ENCODE measurements around the gene PAEP. TPM values are rescaled to one million over a fixed set of nuclear protein-coding genes. Genes with fewer than 3 reads are reported as not detected.
"Not testable (repeated sequence)": the region's sequence is repeated elsewhere in the genome, so short reads cannot be mapped to it uniquely, and the experiment has no call there.

Gene PAEP
- total RNA-seq, 1 donor from 2014 or later, result not detected

DNA sequence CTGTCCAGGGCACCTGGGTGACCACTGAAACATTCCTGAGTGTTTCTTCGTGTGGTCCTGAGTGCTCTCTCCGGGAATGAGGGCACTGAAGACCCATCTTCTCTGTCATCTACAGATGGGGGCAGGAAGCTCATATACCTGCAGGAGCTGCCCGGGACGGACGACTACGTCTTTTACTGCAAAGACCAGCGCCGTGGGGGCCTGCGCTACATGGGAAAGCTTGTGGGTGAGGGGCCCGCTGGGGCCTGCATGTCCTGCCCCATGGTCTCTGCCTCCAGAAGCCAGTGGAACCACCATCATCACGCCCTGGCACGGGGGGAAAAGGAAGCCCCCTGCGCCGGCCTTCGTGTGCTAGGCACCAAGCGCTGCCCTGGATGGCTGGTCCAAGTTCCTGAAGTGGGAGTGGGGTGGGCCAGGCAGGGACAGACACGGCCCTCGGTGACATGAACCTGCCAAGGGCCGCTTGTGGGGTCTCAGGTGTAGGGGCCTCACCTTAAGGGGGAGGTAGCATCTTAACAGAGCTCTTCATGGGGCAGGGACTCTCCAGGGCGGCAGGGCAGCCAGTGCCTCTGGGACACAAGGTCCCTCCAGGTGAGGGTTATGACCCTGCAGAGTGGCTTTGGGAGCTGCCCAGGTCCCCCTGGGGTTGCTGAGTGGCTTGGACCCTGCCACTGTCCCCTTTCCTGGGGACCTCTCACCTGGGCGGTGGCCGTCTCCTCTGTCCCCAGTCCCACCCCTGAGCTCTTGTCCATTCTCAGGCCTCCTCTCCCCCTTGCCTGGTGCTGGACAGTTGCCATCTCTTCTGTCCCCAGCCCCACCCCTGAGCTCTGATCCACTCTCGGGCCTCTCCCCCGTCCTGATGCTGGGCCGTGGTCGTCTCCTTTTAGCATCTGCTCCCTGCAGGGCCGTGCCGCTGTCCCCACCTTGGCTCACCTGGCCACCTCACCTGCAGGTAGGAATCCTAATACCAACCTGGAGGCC lies 13.5 kb upstream of the PAEP start:
- intact Hi-C loops (cut with DNase I), result no loop called here
- DNase-seq (ENCODE audit: low spot score), result no peak

DNA sequence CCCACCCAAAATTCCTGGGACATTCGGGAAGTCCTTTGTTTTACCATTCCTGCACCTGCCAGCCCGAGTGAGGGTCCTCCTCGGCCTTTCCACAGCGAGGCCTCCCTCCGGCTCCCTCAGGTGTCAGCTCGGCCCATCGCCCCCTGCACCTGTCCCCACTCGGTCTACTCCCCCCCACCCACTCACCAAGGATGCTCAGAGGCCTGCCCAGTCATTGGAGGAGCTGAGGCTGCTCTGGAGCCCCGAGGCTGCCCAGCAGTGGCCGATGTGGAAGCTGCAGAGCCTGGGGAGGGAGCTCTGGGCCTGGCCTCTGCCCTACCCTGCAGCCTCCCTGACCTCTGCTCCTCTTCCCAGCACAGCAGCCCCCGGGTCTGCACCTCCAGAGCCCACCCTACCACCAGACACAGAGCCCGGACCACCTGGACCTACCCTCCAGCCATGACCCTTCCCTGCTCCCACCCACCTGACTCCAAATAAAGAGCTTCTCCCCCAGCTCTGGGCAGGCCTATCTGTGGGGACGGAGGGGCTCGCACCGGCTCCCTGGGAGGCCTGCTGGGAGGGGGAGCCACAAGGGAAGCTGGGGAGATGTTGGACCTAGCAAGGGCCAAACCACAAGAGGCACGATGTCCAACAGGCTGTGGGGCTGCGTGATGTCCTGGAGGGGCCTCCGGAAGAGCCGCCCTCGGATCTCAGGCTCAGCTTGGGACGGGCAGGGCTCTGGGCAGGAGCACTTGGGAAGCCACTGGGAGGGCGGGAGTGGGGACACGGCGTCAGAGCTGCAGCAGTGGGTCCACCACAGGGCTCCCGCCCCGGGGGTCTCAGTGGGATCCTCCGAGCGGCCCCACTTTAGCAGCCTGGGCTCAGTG lies 11.8 kb upstream of the PAEP start:
- intact Hi-C loops (cut with DNase I); DNase-seq (ENCODE audit: low spot score): not testable (repeated sequence)

DNA sequence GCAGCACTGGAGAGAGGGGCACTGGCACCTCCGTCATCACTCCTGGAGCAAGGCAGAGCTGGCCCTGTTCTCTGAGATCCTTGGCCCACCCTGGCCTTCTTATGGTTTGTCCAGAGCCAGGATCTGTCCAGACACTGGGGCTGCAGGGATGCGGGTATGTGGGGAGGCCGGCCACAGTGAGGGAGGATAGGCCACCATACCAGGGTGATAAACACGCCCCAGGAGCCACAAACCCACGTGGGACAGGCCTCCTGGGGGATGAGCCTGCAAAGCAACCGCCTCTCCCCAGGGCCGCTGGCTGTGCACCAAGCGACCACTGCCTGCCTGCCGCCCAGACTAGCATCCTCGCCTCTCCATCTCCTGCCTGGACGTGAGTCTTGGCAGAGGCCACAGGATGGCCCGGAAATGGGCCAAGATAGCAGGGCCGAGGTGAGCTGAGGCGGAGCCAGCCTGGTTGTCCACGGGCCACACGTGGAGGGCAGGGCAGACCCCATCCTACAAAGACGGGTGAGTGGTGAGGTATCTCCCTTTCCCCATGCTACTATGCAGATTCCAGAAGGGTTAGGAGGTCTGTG lies 11.1 kb upstream of the PAEP start:
- no peak for DNase-seq (ENCODE audit: low spot score)
- intact Hi-C loops (cut with DNase I), result no loop called here

DNA sequence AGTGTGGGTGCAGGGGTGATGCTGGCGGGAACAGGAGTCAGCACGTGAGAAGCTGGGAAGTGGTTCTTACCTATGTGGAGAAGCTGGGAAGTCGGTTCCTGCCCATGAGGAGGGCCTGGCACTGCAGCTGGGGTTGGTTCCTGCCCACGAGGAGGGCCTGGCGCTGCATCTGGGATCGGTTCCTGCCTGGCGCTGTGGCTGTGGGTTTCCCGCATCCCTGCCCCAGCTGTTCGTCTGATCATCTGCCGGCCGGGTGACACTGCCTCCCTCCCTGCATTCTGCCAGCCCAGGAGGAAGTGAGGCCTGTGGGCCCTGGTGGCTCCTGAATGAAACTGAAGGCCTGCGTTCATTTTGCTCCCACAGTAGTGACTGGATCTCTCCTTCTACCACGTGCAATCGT lies 10.5 kb upstream of the PAEP start:
- no peak for DNase-seq (ENCODE audit: low spot score)
- intact Hi-C loops (cut with DNase I), result no loop called here

DNA sequence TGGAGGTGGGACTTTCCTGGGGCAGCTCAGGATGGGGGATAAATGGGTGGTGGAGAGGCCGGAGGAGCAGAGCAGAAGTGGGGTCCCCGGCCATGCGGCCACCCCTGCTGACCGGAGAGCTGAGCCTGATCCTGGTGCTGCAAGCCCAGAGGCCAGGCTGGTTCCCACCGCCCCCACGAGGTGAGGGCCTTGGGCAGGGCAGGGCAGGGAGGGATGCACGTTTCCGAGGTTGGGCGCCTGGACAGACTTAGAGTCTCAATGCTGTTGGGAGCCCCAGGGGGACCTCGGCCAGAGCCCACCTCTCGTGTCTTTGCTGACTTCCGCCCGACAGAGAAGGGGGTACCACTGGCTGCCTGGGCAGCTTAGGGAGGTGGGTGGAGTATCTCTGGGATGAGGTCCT lies 10.1 kb upstream of the PAEP start:
- no peak for DNase-seq (ENCODE audit: low spot score)
- intact Hi-C loops (cut with DNase I), result no loop called here

DNA sequence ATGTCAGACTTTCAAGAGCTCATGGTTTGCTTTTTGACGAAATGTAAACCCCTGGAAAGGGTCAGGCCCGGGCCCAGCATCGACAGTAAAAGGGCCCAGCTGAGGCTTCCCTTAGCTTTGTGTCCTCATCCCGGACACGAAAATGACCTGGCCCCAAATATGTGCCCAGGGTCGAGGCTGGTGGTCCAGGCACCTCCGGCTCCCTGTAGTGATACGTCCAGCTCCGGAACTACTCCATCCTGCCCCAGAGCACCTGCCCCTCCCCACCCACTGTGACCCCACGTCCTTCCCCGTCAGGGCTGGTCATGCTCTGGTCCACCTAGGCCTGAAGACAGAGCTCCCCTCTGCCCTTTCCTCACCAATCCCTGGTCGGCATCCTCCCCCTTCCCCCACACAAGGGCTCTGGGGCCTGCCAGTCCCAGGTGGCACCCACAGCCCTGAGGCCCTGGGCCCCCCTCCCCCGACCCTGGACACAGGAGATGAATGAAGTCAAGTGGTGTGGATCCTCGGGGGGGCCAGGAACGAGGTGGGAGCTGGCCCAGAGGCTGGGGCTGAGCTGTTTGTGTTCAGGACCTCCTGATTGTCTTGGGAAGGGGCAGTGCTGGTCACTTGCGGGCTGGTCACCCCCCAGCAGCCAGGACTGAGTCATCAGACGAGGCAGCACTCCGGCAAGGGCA lies 9.4 kb upstream of the PAEP start:
- intact Hi-C loops (cut with DNase I), result no loop called here

DNA sequence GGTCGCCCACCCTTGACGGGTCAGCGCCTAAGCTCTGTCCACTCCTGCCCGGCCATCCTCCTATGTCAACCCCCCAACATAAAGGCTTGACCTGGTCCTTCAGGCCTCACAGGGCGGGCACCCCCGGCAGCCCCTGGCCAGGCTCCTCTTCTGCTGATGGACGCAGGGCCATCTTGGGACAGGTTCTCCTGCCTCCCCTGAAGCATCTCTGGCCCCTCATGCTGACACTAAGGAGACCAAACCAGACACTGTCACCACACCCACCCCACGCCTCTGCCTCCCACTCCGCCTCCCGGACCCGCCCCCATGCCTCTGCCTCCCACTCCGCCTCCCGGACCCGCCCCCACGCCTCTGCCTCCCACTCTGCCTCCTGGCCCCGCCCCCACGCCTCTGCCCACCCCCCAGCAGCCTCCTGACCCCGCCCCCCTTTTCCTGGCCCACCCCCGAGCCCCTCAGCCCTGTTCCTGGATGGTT lies 8.8 kb upstream of the PAEP start:
- DNase-seq (ENCODE audit: low spot score), result no peak
- intact Hi-C loops (cut with DNase I), result no loop called here

More for the DNA sequence above, 9.4 kb upstream of the PAEP start:
- no peak for DNase-seq (ENCODE audit: low spot score)

DNA sequence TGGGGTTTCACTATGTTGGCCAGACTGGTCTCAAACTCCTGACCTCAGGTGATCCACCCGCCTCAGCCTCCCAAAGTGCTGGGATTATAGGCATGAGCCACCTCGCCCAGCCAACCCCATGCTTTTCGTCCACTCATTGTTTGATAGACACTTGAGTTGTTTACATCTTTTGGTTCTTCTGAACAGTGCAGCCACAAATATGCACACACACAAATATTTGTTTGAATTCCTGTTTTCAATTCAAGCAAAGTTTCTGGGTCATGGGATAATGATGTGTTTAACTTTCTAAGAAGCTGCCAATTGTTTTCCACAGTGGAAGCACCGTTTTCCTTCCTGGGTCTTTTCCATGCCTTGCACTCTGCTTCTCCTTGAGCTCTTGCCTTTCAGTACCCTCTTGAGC lies 6.8 kb upstream of the PAEP start:
- no peak for DNase-seq (ENCODE audit: low spot score)
- intact Hi-C loops (cut with DNase I), result no loop called here

DNA sequence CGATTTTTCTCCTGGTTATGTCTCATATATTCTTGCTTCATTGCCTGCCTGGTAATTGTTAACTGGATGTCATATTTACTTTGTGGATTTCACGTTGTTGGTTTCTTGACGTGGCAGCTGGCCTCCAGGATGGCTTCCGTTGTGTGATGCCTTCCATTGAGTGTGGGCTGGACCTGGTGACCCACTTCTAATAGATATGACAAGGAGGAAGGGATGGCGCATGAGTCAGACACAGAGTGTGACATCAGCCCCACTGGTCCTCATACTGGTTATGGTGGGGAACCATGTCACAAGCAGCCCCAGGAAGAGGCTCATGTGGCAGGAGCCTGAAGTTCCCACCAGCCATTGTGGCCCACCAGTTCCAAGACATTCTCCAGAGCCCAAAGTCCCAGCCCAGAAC lies 6.4 kb upstream of the PAEP start:
- DNase-seq (ENCODE audit: low spot score), result no peak
- intact Hi-C loops (cut with DNase I), result no loop called here

DNA sequence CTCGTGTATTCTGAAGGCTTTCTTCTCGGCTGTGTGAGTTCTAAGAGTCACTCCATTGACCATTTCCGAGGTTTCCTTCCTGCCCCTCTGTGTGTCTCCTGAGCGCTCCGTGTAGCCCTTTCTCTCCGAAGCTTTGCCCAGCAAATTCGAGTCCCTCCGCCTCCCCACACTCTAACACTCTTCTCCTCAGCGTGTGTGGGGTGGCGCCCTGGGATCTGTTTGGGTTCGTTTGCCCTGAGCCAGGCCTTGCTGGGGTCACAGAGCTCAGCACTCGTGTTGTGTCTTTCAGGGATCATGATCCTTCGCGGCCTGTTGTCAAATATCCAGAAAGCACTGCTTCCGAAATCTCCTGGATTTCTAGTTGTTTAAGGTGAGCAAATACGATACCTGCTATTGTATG lies 5.6 kb upstream of the PAEP start:
- no peak for DNase-seq (ENCODE audit: low spot score)
- intact Hi-C loops (cut with DNase I), result no loop called here

DNA sequence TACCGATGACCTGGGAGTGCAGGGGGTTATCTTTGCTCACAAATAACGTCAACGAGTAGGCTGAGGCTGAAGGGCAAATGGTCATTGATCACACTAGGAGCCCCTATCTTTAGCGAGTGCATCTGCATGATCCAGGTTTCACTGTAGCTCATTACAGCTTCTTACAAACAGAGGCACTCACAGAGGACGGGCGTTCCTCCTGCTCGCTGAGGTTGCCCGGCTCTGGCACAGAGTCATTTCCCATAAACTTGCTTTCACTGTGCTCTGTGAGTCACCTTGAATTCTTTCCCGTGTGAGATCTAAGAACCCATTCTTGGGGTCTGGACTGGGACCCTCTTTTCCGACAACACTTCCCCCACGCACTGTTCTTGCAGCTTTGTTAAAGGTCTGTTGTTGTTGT lies 1.9 kb upstream of the PAEP start:
- intact Hi-C loops (cut with DNase I), result no loop called here
- DNase-seq (ENCODE audit: low spot score), result no peak

DNA sequence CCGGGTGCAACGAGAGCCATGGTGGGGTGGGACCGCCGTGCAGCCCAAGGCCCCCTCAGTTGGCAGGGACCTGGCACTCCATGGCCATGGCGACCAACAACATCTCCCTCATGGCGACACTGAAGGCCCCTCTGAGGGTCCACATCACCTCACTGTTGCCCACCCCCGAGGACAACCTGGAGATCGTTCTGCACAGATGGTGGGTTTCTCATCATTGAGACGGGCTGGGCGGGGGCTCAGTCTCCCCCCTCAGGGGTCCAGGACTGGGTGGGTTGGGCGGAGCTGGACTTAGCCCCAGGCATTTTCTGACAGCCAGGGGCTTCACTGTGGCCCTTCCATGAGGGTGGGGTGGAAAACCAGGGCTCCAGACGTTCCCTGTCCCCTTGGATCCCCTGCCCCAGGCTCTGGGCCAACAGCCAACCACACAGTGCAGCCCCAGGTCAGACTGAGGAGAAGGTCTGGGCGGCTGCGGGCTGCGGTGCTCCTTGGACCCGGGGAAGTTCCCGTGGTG lies 734 bp downstream of the PAEP start:
- intact Hi-C loops (cut with DNase I), result no loop called here

DNA sequence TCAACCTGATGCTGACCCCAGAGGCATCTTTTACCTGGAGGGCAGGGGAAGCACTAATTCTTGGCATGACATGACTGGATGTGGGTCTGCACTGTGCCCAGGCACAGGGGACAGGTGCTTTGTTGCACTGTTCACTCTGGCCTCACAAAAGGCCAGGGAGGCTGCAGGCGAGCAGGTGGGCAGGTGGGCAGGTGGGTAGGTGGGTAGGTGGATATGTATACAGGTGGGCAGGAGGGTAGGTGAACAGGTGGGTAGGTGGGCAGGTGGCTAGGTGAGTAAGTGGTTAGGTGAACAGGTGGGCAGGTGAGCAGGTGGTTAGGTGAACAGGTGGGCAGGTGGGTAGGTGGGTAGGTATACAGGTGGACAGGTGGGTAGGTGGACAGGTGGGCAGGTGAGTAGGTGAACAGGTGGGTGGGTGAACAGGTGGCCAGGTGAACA lies 1.5 kb downstream of the PAEP start:
- no peak for DNase-seq (ENCODE audit: low spot score)
- intact Hi-C loops (cut with DNase I), result no loop called here

More for the DNA sequence above, 734 bp downstream of the PAEP start:
- DNase-seq (ENCODE audit: low spot score), result no peak

DNA sequence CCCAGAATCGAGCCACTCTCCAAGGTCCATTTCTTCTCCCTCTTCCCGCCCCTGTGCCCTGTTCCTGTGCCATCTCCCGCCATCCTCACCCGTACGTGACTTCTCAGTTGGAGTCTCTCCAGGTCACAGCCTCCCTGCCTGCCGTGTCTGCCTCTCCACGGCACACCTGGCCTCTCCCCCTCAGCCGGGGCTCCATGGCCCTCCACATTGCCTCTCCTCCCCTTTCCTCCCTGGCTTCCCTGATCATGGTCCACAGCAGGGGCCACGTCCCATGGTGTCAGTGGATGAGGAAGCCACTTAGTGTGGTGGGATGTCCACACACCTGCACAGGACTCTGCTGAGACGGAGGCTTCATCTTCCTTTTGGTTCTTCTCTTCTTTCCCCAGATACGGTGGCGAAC lies 2.3 kb downstream of the PAEP start:
- DNase-seq (ENCODE audit: low spot score), result no peak
- intact Hi-C loops (cut with DNase I), result no loop called here

DNA sequence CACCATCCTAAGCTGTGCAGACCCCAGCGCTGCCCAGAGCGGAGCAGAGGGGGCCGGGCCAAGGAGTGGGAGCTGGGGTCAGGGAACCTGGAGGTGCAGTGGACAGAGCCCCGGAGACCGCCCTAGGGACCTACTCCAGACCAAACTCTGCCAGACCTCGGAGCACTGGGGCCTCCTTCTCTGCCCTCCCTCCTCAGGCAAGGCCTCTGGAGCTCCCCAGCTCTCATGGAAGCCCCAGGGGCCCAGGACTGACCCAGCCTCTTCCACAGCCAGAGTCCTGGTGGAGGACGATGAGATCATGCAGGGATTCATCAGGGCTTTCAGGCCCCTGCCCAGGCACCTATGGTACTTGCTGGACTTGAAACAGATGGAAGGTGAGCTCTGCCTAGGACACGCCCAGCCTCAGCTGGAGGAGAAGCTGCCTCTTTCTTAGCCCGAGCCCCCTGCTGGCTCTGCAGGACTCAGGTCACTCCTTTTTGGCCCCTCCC lies 3.6 kb downstream of the PAEP start:
- no peak for DNase-seq (ENCODE audit: low spot score)
- intact Hi-C loops (cut with DNase I), result no loop called here

DNA sequence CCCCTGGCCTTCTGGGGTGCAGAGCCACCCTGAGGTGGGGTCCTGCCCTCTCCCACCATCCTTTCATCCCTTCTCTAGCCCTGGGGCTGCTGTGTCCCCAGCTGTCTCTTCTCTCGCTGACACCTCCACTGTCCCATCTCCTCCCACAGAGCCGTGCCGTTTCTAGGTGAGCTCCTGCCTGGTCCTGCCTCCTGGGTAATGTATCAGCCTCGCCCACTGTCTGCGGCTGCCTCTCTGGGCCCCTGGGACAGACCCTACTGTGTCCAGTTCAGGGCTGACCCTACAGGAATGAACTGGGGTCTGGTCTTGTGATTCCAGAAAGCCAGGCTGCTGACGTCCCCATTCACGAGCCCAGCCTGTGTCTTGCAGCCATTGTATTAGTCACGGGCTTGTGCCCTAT lies 4.1 kb downstream of the PAEP start:
- DNase-seq (ENCODE audit: low spot score), result no peak
- intact Hi-C loops (cut with DNase I), result no loop called here

DNA sequence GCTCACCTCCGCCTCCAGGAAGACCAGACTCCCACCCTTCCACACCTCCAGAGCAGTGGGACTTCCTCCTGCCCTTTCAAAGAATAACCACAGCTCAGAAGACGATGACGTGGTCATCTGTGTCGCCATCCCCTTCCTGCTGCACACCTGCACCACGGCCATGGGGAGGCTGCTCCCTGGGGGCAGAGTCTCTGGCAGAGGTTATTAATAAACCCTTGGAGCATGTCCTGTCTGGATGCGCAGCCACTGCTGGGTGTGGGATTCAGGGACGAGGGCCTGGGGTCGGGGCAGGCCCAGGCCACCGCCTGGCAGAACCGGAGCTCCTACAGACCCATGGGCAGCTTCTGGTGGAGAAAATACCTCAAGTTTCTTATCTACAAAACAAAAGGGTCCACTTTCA lies 5.0 kb downstream of the PAEP start:
- intact Hi-C loops (cut with DNase I), result no loop called here
- no peak for DNase-seq (ENCODE audit: low spot score)

DNA sequence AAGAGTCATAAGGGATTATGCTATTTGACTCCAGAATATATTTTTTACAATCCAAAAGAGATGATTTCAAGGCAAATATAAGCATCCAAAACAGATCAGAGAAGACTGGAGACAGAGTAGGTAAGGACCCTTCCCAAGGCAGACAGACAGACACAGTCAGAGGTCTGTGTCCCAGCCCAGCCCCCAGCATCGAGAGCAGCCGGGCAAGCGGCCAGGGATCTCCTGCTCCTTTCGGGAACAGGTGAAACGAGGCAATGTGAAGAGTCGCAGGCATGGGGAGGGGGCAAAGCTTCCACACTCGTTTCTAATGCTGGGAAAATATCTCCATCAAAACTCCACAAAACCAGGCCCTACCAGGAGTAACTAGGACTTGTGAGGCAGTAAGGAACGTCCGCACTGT lies 5.8 kb downstream of the PAEP start:
- intact Hi-C loops (cut with DNase I), result no loop called here
- DNase-seq (ENCODE audit: low spot score), result no peak

DNA sequence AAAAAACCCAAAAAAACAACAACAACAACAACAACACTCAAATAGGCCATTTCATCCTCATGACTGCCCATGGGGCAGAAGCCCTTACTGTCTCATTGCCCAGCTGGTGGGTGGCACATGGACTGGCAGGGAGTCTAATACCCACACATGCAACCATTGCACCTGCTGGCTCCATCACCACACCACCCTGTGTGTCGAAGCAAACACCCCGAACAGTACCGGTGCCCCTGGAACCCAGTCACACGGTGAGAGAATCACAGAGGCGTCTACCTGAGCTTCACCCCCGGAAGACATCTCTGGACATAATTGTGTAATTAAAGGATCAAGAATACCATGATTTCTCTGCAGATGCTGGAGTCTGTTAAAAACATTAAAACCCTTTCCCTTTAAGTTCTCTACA lies 6.5 kb downstream of the PAEP start:
- no peak for DNase-seq (ENCODE audit: low spot score)
- intact Hi-C loops (cut with DNase I), result no loop called here
